Iris pigment epithelial cell (primary cell): ENCODE data around the gene ZNF740.

Experiments
- DNase-seq: peaks from one replicate; pipeline ENCODE4 v3.0.0-alpha.2; 2011; ENCODE audit warnings: low read depth

The ZNF740 gene

DNA sequence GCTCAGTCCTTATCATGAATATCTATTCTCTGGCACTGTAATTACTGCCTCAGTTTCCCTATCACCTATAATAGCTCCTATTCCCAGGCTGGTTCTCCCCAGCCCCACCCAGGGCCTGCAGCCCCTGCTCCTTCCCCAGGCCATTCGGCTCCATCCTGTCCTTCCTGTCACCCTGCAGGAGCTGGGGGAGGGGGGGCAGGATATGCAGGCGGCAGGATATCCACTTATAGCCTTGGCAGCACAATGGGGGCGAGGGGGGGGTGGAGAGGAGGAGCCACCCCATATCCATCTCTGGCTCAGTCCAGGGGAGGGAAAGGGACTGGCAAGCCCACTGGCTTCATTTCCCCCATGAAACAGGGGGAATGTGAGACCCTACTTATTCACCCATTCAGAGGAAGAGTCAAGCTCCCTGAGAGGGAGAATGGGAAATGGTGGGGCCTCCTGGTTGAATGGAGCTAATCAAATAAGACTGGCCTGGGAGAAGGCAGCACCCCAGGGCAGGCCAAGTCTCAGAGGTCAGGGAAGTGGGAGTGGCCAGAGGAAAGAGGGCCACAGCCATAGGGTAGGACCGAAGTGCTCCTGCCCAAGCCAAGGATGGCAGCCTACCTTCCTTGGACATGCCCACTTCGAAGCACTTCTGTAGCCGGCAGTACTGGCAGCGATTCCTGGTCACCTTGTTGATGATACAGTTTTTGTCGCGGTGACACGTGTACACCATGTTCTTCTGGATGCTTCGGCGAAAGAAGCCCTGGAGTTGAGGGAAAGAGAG lies 34.3 kb downstream of the ZNF740 start:
- DNase-seq: no peak

- no peak for DNase-seq
Measured at GRCh38 chr12:53215497-53215896, 35.0 kb downstream of the ZNF740 start.

GRCh38 chr12:53217051-53217930 lies 36.8 kb downstream of the ZNF740 start:
- peak; percentile 27 for DNase-seq

GRCh38 chr12:53217931-53218307 lies 37.4 kb downstream of the ZNF740 start:
- peak; percentile 33 for DNase-seq

DNA sequence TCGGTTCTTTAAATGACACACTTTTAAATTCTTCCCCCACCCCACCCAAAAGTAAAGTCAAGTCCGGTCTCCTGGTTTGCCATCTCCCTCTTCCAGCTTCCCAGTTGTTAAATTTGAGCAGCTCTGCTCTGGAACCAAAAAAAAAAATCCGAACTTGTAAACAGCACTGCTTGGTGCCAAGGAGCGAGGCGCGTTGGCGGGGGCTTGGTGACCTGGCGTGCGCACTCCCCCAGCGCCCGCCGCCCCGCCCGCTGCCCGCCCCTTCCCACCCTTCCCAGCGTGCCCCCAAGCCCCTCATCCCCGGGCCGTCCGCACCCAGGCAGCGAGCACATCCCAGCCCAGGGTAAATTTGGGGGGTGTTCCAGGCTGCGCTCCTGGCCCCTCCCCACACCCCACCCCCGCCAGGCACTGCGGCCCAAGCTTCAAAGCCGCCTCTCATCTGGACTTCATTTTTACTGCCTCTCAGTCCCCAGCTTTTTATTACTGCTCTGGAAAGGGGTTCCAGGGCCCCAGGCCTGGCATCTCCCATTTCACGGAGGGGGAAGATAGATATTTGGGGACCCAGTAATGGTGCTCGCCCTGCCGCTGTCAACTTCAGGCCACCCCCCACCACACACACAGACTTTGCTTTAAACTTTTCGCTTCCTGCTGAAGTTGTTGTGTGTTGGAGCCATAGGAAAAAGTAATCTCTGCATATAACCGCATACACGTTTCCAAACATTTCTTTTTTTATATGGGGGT lies 38.2 kb downstream of the ZNF740 start:
- DNase-seq: peak; percentile 19

DNA sequence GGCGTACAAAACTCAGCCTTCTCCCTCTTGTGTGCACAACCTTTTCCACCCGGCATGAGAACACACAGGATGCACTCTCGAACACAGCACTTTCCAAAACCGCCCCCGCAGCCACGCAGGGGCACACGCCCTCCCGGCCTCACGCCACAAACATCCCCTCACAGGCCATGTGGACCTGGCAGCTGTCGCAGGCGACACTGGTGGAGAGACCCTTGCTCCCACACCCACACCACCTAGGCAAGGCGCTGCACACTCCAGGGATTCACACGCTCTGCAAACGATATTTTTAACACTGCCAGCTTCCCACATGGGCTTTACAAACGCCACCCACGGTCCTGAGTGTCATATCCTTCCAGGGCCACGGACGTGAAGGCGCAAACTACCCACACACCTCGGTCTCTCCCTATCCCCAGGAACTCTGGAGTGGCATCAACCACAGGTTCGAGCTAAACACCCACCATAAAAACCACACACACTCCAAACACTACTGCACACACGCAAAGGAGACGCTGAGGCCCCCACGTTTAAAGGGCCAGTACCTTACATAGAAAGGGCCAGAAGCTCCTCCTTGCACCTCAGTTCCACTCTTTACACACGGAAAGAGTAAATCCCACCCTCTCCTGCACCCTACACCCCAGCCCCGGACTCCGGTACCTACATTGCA lies 38.9 kb downstream of the ZNF740 start:
- DNase-seq: peak; percentile 60

DNA sequence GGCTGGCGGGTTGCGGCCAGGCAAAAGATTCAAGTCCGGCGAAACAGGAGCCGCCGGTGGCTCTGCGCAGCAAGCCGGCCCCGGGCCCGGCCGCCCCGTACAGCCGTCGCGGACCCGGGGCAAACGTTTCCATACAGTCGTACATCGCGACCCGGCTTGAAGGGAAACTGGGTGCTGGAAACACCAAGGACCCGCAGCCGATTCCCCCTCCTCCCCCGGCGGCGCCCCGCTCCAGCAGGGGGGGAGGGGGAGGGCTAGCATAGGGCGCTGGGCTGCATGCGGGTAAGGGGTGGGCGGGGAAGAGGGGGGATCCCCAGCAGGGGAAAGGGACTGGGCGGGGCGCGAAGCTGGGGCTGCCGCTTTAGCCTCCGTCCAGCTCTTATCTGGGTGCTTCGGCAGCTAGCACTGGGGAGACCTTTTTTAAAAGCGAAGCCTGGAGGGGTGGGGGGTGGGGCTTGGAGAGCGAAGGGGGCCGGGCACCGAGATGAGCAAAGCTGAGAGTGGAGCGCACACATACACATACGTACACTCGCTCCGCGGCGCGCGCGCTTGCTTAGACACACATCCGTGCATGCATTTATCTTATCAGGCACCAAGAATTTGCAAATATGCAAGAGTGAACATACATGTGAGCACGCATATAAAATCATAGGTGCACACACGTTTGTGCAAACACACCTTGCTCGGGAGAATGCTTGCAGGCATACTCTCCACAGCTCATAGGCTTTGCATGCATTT lies 39.6 kb downstream of the ZNF740 start:
- peak; percentile 90 for DNase-seq

- DNase-seq: peak; percentile 97
Measured at GRCh38 chr12:53220694-53221202, 40.2 kb downstream of the ZNF740 start.

- peak; percentile 63 for DNase-seq
Measured at GRCh38 chr12:53221203-53222080, 40.9 kb downstream of the ZNF740 start.

GRCh38 chr12:53222170-53222721 lies 41.7 kb downstream of the ZNF740 start:
- no peak for DNase-seq

GRCh38 chr12:53222806-53223261 lies 42.3 kb downstream of the ZNF740 start:
- no peak for DNase-seq

DNA sequence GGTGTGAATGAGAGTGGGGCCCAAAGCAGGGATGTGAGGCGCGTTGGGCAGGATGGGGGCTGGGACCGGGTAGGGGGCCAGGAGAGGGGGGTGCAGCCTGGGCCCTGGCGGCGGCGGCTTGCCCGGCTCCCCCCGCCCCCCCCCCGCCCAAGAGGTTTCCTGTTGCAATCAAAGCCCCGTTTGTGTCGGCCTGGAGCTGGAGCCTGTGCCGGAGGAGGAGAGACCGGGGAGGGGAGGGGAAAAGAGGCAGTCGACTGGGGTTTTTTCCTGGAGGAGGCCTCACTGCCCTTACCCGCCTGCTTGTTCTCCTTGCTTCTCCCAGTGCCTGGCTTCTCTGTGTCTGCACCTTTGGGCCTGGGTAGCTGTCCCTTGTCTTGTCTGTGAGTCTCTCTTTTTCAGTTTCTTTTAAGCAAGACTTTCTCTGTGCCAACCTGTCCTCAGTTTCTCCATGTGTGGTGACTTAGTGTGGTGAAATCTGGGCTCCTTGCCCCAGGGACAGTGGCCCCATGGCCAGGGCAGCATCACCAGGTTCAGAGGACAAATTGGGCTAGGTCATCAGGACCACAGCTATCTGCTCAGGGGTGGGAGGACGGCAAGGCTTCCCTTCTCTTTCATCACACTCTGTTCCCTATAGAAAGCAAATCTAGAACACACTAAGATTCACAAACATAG lies 43.0 kb downstream of the ZNF740 start:
- peak; percentile 71 for DNase-seq

GRCh38 chr12:53224061-53224896 lies 43.8 kb downstream of the ZNF740 start:
- no peak for DNase-seq

DNA sequence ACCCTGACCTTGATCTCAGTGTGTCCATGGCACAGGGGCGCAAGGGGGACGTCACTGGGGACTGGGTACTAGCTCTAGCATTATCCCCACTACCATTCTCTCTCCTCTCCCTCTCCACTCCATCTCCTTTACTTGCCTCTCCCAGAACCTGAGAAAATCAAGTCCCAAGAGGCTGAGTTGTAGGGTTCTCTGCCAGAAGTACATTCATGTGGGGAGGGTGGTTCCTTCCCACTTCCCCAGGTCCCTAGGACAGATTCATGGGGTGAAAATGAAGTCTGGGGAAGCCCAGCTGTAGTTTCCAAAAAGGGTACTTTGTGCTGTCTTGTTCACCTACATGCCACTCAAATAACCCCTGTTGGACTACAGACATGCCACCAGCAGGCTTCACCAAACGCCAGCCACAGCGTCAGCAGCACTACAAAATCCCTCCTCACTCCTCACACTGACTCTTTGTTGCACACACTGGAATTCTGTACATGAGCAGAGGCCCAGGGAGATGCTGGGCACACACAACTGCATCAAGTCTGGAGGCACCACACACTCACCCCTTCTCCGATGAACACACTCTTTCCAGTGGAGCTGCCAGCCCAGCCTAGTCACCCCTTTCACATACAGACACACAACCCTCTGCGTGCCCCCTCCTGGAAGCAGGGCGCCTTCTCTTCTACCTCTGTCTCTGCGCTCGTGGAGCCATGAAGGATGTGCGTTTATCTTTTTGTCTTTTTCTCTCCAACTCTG lies 44.5 kb downstream of the ZNF740 start:
- DNase-seq: no peak

- no peak for DNase-seq
Measured at GRCh38 chr12:53225635-53226424, 45.3 kb downstream of the ZNF740 start.

GRCh38 chr12:53226815-53227214 lies 46.3 kb downstream of the ZNF740 start:
- no peak for DNase-seq

DNA sequence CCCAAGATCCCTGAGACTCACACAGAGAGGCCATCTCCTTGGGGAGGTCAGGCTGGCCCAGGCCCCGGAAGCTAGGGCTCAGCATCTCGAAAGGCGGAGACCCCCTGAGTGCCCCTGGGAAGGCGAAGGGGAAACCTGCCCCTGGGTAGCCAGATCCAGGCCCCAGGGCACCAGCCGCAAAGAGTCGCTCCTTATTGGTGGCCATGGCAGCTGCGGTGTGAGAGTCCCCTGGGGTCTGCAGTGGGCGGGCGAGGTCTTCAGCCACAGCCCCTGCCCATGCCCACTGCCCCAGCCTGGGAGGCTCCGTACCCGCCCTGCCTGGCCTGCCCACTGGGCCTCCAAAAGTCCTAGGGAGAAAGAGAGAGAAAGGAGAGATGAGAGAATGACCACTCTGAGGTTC lies 46.8 kb downstream of the ZNF740 start:
- no peak for DNase-seq
